ENCODE measurements around the gene TAX1BP1.

DNA sequence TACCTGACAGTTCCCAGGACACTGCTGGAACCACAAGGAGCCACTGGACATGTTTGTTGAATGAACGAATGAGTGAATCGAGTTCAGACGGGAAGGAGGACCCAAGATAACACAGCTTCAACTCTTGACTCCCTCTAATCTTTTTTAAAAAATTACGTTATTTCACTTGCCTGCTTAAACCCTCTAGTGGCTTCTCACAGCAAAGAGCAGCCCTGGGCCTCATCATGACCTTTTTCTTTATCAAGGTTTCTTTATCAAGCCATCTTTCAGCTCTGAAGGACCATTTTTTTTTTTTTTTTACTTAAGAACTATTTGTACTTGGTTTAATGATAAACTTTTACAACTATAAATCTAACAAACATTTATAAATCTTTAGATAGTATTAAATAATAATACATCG is 110.6 kb downstream of the TAX1BP1 start:
- no peak for TF ChIP-seq CTCF (IDR thresholded peaks at IDR 0.05)
- no peak for TF ChIP-seq SP1 (CRISPR knock-in tag; conservative IDR thresholded peaks at IDR 0.05)
- TF ChIP-seq TP53 (CRISPR knock-in tag; IDR thresholded peaks at IDR 0.05): no peak
- TF ChIP-seq MAX (CRISPR knock-in tag; IDR thresholded peaks at IDR 0.05): no peak
- TF ChIP-seq E2F5 (CRISPR knock-in tag; IDR thresholded peaks at IDR 0.05): no peak
- no peak for TF ChIP-seq FOXJ3 (CRISPR knock-in tag; IDR thresholded peaks at IDR 0.05; ENCODE audit: borderline replicate concordance)
